ENCODE results near the gene TDRD7. TPM values are rescaled to one million over a fixed set of nuclear protein-coding genes. Genes with fewer than 3 reads are reported as not detected.

TDRD7 gene
- total RNA-seq, 1 experiment from 2014 or later: 2.8 TPM

GRCh38 chr9:97525451-97525850 is 113.6 kb downstream of the TDRD7 start:
- DNase-seq (ENCODE audit: low spot score) (no peak), ATAC-seq (no peak)
- POLR2A ChIA-PET: no interaction called here
- H3K4me1 Mint-ChIP-seq: peaks cover 33% of the 10 kb centered on the region
- no peak overlapping the region for H3K27ac Mint-ChIP-seq
- CTCF ChIA-PET: interaction anchor here (3.2 kb wide), 1 partner anchor 23 kb away, joined by 12 read pairs; the partner anchor contains the start of gene TMOD1
- no peaks in the 10 kb centered on the region for H3K9me3 Mint-ChIP-seq
- TF ChIP-seq ZNF425 (CRISPR knock-in tag; conservative IDR thresholded peaks at IDR 0.05) (no peak), EMX1 (CRISPR knock-in tag; IDR thresholded peaks at IDR 0.05) (no peak)
- TF ChIP-seq, protein P1, sequence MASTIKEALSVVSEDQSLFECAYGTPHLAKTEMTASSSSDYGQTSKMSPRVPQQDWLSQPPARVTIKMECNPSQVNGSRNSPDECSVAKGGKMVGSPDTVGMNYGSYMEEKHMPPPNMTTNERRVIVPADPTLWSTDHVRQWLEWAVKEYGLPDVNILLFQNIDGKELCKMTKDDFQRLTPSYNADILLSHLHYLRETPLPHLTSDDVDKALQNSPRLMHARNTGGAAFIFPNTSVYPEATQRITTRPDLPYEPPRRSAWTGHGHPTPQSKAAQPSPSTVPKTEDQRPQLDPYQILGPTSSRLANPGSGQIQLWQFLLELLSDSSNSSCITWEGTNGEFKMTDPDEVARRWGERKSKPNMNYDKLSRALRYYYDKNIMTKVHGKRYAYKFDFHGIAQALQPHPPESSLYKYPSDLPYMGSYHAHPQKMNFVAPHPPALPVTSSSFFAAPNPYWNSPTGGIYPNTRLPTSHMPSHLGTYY (CRISPR knock-in tag; IDR thresholded peaks at IDR 0.05): no peak
- no peak overlapping the region for H3K4me3 Mint-ChIP-seq
- no peaks in the 10 kb centered on the region for H3K36me3 Mint-ChIP-seq
- no peaks in the 10 kb centered on the region for H3K27me3 Mint-ChIP-seq (ENCODE audit: low read depth)

DNA sequence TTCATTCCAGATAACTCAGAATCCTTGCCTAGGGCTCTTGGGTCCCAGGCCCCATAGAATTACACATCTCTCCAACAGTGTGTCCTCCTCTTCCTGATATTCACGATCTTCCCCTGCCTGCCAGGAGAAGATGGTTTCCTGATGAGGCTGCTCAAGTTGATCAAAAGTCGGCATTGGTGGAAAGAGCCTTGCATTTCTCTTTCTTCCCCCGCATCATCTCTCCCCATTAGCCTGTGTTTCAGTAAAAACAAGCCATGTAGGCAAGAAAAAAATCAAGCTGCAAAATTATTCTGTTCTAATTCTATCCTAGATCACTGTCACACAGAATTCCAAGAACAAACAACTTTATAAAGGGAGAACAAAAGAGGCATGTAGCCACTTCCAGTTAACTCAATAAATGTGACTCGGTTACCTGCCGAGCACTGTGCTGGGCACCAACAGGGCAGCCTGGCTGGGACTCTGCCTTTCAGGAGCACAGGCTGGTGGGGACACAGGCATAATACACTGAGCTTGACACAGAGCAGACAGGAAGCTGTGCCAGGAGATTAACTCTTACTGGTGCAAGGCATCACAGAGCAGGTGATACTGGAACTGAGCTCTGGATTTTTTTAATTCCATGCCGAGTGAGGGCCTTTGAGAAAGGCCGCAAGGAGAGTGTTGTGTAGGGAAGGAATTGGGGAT is 115.1 kb downstream of the TDRD7 start:
- CTCF ChIA-PET: interaction anchor here (1.2 to 2.0 kb wide), 3 partner anchors 25 to 72 kb away, joined by 4 to 16 read pairs (median 14); partner anchors contain the start of gene TMOD1
- no peak overlapping the region for H3K4me3 Mint-ChIP-seq

GRCh38 chr9:97527626-97528528 is 116.0 kb downstream of the TDRD7 start:
- CTCF ChIA-PET: interaction anchor here (0.6 to 2.0 kb wide), 7 partner anchors 25 to 1137 kb away, joined by 3 to 16 read pairs (median 4); partner anchors contain the start of gene TMOD1
- Mint-ChIP-seq H3K4me3 (no peak overlapping the region), H3K27me3 (ENCODE audit: low read depth) (no peaks in the 10 kb centered on the region), H3K27ac (peak overlapping the region; percentile 97), H3K9me3 (no peaks in the 10 kb centered on the region), H3K36me3 (no peaks in the 10 kb centered on the region), H3K4me1 (peaks cover 33% of the 10 kb centered on the region)
- DNase-seq (ENCODE audit: low spot score) (peak; percentile 47), ATAC-seq (peak; percentile 64)
- POLR2A ChIA-PET: no interaction called here
- TF ChIP-seq E2F1 (CRISPR knock-in tag; IDR thresholded peaks at IDR 0.05) (no peak), JAZF1 (CRISPR knock-in tag; IDR thresholded peaks at IDR 0.05) (no peak), MAX (CRISPR knock-in tag; IDR thresholded peaks at IDR 0.05) (no peak; the same call in 1 of the 2 replicates), ZNF219 (CRISPR knock-in tag; IDR thresholded peaks at IDR 0.05; ENCODE audit: borderline replicate concordance) (no peak), RELA (CRISPR knock-in tag; IDR thresholded peaks at IDR 0.05; ENCODE audit: borderline replicate concordance) (no peak)
- TF ChIP-seq, protein P2, sequence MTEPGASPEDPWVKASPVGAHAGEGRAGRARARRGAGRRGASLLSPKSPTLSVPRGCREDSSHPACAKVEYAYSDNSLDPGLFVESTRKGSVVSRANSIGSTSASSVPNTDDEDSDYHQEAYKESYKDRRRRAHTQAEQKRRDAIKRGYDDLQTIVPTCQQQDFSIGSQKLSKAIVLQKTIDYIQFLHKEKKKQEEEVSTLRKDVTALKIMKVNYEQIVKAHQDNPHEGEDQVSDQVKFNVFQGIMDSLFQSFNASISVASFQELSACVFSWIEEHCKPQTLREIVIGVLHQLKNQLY (CRISPR knock-in tag; IDR thresholded peaks at IDR 0.05): no peak

More for the DNA sequence above, 115.1 kb downstream of the TDRD7 start:
- POLR2A ChIA-PET: no interaction called here
- no peaks in the 10 kb centered on the region for H3K27me3 Mint-ChIP-seq (ENCODE audit: low read depth)
- peak overlapping the region; percentile 97 for H3K27ac Mint-ChIP-seq
- ATAC-seq: no peak; the same call in 1 of the 2 replicates
- H3K4me1 Mint-ChIP-seq: peaks cover 33% of the 10 kb centered on the region
- TF ChIP-seq ZMAT4 (CRISPR knock-in tag; IDR thresholded peaks at IDR 0.05) (no peak), ETV6 (CRISPR knock-in tag; IDR thresholded peaks at IDR 0.05) (no peak), E2F1 (CRISPR knock-in tag; IDR thresholded peaks at IDR 0.05) (no peak), NR2C2 (CRISPR knock-in tag; IDR thresholded peaks at IDR 0.05) (no peak)
- TF ChIP-seq, protein P3, sequence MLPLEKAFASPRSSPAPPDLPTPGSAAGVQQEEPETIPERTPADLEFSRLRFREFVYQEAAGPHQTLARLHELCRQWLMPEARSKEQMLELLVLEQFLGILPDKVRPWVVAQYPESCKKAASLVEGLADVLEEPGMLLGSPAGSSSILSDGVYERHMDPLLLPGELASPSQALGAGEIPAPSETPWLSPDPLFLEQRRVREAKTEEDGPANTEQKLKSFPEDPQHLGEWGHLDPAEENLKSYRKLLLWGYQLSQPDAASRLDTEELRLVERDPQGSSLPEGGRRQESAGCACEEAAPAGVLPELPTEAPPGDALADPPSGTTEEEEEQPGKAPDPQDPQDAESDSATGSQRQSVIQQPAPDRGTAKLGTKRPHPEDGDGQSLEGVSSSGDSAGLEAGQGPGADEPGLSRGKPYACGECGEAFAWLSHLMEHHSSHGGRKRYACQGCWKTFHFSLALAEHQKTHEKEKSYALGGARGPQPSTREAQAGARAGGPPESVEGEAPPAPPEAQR (CRISPR knock-in tag; IDR thresholded peaks at IDR 0.05): no peak
- TF ChIP-seq, protein P4, sequence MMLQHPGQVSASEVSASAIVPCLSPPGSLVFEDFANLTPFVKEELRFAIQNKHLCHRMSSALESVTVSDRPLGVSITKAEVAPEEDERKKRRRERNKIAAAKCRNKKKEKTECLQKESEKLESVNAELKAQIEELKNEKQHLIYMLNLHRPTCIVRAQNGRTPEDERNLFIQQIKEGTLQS (CRISPR knock-in tag; conservative IDR thresholded peaks at IDR 0.05): no peak
- H3K9me3 Mint-ChIP-seq: no peaks in the 10 kb centered on the region
- H3K36me3 Mint-ChIP-seq: no peaks in the 10 kb centered on the region
- DNase-seq (ENCODE audit: low spot score): no peak

Data from WTC11 (cell line).